MCF 10A (cell line): ENCODE data around the gene PPM1H. TPM values are rescaled to one million over a fixed set of nuclear protein-coding genes. Genes with fewer than 3 reads are reported as not detected.

ENCODE experiments used
- BruUV-seq: library from RNA; stranded (reverse); fragments of 400-500 nt; replicated peaks from 2 replicates; lab custom pipeline; 2021; lab: Mats Ljungman, UMichigan
- CTCF ChIA-PET: fragments of 300-600 bp; sonication (Branson Sonifier 250); formaldehyde crosslinking; extraction: SDS; loops from one replicate; lab custom pipeline; 2021; ENCODE audit warnings: antibody characterized with exemption, inconsistent platforms; lab: Yijun Ruan, JAX
- POLR2A ChIA-PET: fragments of 300-600, 350-650 bp; sonication (Branson Sonifier 250); formaldehyde crosslinking; extraction: SDS; loops from one replicate; lab custom pipeline; 2020; ENCODE audit warnings: antibody characterized with exemption, inconsistent platforms; lab: Yijun Ruan, JAX
- DNase-seq: peaks from one replicate; pipeline ENCODE4 v3.0.0-alpha.2; 2018; ENCODE audit not compliant: unreplicated experiment
- H3K27ac Mint-ChIP-seq: one replicate; pipeline ENCODE4 v1.8.0; 2022; ENCODE audit warnings: mild to moderate bottlenecking, low read depth, mixed read lengths; ENCODE audit not compliant: unreplicated experiment
- H3K27me3 Mint-ChIP-seq: one replicate; pipeline ENCODE4 v1.8.0; 2022; ENCODE audit warnings: mixed read lengths; ENCODE audit not compliant: insufficient read depth, unreplicated experiment
- H3K36me3 Mint-ChIP-seq: one replicate; pipeline ENCODE4 v1.8.0; 2022; ENCODE audit warnings: mild to moderate bottlenecking, moderate library complexity, mixed read lengths; ENCODE audit not compliant: insufficient read depth, unreplicated experiment
- H3K4me1 Mint-ChIP-seq: one replicate; pipeline ENCODE4 v1.8.0; 2022; ENCODE audit warnings: mixed read lengths; ENCODE audit not compliant: insufficient read depth, unreplicated experiment
- H3K4me3 Mint-ChIP-seq: one replicate; pipeline ENCODE4 v1.8.0; 2022; ENCODE audit warnings: mild to moderate bottlenecking, moderate library complexity, mixed read lengths; ENCODE audit not compliant: unreplicated experiment
- H3K9me3 Mint-ChIP-seq: one replicate; pipeline ENCODE4 v1.8.0; 2022; ENCODE audit warnings: mixed read lengths; ENCODE audit not compliant: unreplicated experiment
- intact Hi-C: fragments of 100-400 bp; cut with micrococcal nuclease; formaldehyde crosslinking; loops from 2 replicates; pipeline ENCODE4 v1.14.1; 2022
- total RNA-seq: library from RNA; stranded (reverse); gene quantifications from 2 replicates; pipeline ENCODE4 v1.2.3, GENCODE V29; 2022
- TF ChIP-seq, protein P1 (sequence below): fragments of 200-600 bp; IDR thresholded peaks from one replicate; pipeline ENCODE4 v1.8.0; 2022; ENCODE audit warnings: antibody characterized with exemption, mild to moderate bottlenecking; ENCODE audit not compliant: unreplicated experiment

The PPM1H gene
- total RNA-seq, 1 experiment from 2014 or later = 0.49 TPM

DNA sequence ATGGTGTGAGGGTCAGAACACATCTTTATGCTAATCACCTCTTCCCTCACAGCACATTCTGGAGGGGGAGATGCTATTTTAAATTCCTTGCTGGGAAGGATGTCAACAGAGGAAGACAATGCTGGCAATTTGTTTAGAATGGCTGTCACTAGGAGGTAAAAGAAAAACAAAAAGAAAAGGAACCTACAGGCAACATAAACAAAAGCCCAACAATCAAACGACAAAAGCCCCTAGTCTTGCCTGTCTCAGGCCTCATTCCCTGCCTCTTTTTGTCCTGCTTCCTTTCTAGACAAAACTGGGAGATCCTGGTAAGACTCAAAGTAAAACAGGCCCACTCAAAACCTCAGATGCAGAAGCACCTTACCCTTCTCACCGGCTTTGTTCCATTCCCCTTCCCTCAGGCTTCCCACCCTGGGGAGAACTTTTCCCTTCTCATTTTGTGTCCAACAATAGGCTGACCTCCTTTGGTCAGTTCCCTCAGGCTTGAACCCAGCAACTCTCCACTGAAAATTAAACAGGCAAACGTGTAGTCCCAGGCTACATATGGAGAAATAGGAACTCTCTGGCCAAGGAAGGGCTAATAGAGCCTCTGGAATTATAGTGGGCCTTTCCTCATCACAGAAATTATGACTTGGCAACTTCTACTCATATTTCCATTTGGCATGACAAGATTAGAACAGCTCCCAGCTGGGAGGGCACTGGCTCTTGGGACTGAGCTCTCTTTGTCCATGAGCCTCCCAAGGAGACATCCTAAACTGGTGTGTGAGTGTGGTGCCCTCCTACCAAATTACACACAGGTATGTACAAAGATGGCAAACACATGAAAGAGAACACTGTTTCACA, 275.3 kb downstream of the PPM1H start:
- no TSS peak for BruUV-seq
- H3K27ac Mint-ChIP-seq = no peak overlapping the region
- no peaks in the 10 kb centered on the region for H3K36me3 Mint-ChIP-seq
- intact Hi-C loops = no loop called here
- POLR2A ChIA-PET = no interaction called here
- no peaks in the 10 kb centered on the region for H3K9me3 Mint-ChIP-seq
- no peaks in the 10 kb centered on the region for H3K27me3 Mint-ChIP-seq
- CTCF ChIA-PET = no interaction called here
- H3K4me1 Mint-ChIP-seq = peaks cover 4% of the 10 kb centered on the region
- no peak for DNase-seq
- TF ChIP-seq, protein P1, sequence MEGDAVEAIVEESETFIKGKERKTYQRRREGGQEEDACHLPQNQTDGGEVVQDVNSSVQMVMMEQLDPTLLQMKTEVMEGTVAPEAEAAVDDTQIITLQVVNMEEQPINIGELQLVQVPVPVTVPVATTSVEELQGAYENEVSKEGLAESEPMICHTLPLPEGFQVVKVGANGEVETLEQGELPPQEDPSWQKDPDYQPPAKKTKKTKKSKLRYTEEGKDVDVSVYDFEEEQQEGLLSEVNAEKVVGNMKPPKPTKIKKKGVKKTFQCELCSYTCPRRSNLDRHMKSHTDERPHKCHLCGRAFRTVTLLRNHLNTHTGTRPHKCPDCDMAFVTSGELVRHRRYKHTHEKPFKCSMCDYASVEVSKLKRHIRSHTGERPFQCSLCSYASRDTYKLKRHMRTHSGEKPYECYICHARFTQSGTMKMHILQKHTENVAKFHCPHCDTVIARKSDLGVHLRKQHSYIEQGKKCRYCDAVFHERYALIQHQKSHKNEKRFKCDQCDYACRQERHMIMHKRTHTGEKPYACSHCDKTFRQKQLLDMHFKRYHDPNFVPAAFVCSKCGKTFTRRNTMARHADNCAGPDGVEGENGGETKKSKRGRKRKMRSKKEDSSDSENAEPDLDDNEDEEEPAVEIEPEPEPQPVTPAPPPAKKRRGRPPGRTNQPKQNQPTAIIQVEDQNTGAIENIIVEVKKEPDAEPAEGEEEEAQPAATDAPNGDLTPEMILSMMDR = peak; percentile 5
- H3K4me3 Mint-ChIP-seq = no peak overlapping the region

DNA sequence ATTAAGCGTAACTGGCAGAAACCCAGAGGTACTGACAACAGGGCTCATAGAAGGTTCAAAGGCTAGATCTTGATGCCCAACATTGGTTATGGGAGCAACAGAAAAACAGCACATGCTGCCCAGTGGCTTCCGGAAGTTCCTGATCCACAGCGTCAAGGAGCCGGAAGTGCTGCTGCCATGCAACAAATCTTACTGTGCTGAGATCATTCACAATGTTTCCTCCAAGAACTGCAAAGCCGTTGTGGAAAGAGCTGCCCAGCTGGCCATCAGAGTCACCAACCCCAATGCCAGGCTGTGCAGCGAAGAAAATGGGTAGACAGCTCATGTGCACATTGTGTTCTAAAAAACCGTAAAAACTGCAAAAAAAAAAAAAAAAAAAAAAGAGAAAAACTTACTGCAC, 276.0 kb downstream of the PPM1H start:
- peaks cover 4% of the 10 kb centered on the region for H3K4me1 Mint-ChIP-seq
- BruUV-seq = no TSS peak
- H3K36me3 Mint-ChIP-seq = no peaks in the 10 kb centered on the region
- intact Hi-C loops = no loop called here
- CTCF ChIA-PET = no interaction called here
- TF ChIP-seq, protein P1 = no peak
- no peaks in the 10 kb centered on the region for H3K27me3 Mint-ChIP-seq
- DNase-seq = no peak
- H3K27ac Mint-ChIP-seq = no peak overlapping the region
- H3K9me3 Mint-ChIP-seq = no peaks in the 10 kb centered on the region
- H3K4me3 Mint-ChIP-seq = no peak overlapping the region
- POLR2A ChIA-PET = no interaction called here

DNA sequence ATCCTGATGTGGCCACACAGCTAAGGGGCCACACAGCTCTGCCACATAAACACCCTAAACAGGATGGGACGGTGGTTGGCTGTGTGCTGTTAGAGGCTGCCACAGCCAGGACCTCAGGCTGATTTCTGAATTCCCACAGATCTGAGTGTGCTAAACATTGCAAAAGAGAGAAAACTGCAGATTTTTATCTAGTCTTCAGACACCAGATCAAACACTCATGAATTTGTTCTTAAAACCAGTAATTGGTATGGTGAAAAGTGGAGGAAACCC, 277.7 kb downstream of the PPM1H start:
- no peaks in the 10 kb centered on the region for H3K9me3 Mint-ChIP-seq
- DNase-seq = no peak
- CTCF ChIA-PET = interaction anchor here (0.8 kb wide), 1 partner anchor 9 kb away, joined by 3 read pairs; no protein-coding TSS in a partner anchor

DNA sequence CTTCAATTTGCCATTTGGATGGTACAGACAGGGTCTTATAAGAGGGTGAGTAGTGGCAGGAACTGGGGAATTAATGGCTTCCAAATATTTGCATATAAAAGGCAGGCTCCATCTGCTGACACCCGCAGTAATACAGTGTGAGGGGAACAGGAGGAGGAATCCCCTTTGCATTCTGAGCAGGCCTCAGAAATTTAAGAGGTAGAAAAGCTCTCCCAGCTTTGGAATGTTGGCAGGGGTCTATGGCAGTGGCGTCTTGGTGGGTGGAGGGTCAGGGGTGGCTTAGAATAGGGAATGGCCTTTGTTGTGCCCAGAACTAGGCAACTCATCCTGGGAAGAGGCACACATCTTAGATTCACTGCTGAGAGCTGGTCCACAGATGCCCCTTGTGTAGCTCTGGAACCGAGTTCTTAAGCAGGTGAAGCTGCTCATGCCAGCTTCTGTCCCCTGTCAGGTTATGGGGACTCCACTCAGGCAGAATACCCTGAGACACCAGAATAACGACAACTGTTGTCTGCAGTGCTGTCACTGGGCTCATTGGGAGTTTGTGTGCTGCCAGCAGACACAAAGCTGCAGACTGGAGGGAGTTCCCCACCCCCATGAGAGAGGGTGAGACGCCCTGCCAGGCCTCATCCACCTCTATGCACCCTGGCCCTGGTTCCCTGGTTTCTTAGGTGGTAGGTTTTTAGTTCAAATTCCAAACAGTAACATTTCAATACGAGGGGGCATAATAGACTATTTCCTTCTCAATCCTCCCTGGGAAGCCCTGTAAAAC, 278.2 kb downstream of the PPM1H start:
- H3K27ac Mint-ChIP-seq = no peak overlapping the region
- H3K36me3 Mint-ChIP-seq = no peaks in the 10 kb centered on the region
- H3K4me1 Mint-ChIP-seq = peaks cover 4% of the 10 kb centered on the region
- POLR2A ChIA-PET = no interaction called here
- CTCF ChIA-PET = interaction anchor here (0.6 to 0.8 kb wide), 3 partner anchors 8 to 138 kb away, joined by 3 to 4 read pairs (median 3); no protein-coding TSS in a partner anchor
- no peaks in the 10 kb centered on the region for H3K27me3 Mint-ChIP-seq
- intact Hi-C loops = no loop called here
- BruUV-seq = no TSS peak
- H3K4me3 Mint-ChIP-seq = no peak overlapping the region
- no peak for DNase-seq
- TF ChIP-seq, protein P1 = no peak
- no peaks in the 10 kb centered on the region for H3K9me3 Mint-ChIP-seq

More for the DNA sequence above, 277.7 kb downstream of the PPM1H start:
- TF ChIP-seq, protein P1 = no peak
- Mint-ChIP-seq H3K4me3 (no peak overlapping the region), H3K4me1 (peaks cover 4% of the 10 kb centered on the region), H3K27me3 (no peaks in the 10 kb centered on the region), H3K27ac (no peak overlapping the region), H3K36me3 (no peaks in the 10 kb centered on the region)
- POLR2A ChIA-PET = no interaction called here
- intact Hi-C loops = no loop called here
- BruUV-seq = no TSS peak
